Suprapubic skin (tissue), 4 donors: ENCODE measurements around the gene SOX12. TPM values are rescaled to one million over a fixed set of nuclear protein-coding genes. Genes with fewer than 3 reads are reported as not detected.

Source experiments
- DNase-seq, 2 donors: peaks; one replicate each; pipeline ENCODE4 v3.0.0-alpha.2; 2019; ENCODE audit warnings: low spot score in 2 of 2
- H3K27ac ChIP-seq: fragments of 200-600 bp; sonication (generic); one replicate; pipeline ENCODE4 v1.5.1; 2019
- H3K27me3 ChIP-seq: fragments of 200-600 bp; sonication (generic); one replicate; pipeline ENCODE4 v1.5.1; 2019
- H3K36me3 ChIP-seq: fragments of 200-600 bp; sonication (generic); one replicate; pipeline ENCODE4 v1.5.1; 2019
- H3K4me1 ChIP-seq: fragments of 200-600 bp; sonication (generic); one replicate; pipeline ENCODE4 v1.5.1; 2019
- H3K4me3 ChIP-seq: fragments of 200-600 bp; sonication (generic); one replicate; pipeline ENCODE4 v1.5.1; 2019; ENCODE audit warnings: mild to moderate bottlenecking
- H3K9me3 ChIP-seq: fragments of 200-600 bp; sonication (generic); one replicate; pipeline ENCODE4 v1.5.1; 2019
- EP300 ChIP-seq: sonication (generic); formaldehyde crosslinking; IDR thresholded peaks from one replicate; pipeline ENCODE4 v1.6.1; 2017; ENCODE audit warnings: antibody characterized with exemption
- POLR2A ChIP-seq, 2 donors: fragments of 450-650 bp; IDR thresholded peaks; one replicate each; pipeline ENCODE4 v1.6.1; 2017; ENCODE audit warnings: antibody characterized with exemption in 2 of 2, mild to moderate bottlenecking in 2 of 2, moderate library complexity in 2 of 2
- POLR2AphosphoS5 ChIP-seq, 3 donors: sonication (generic); formaldehyde crosslinking; IDR thresholded peaks; one replicate each; pipeline ENCODE4 v1.6.1; 2017; ENCODE audit warnings: antibody characterized with exemption in 3 of 3
- WGBS: methylation state at CpG from one replicate; pipeline ENCODE4 v1.1.5; 2018; 5-methylcytosine and 5-hydroxymethylcytosine counted together
- total RNA-seq, 4 donors: library from RNA; depleted of rRNA; stranded (reverse); fragments of >200 nt; gene quantifications; one replicate each; pipeline ENCODE4 v1.1.0, GENCODE V29; 2016
- TF ChIP-seq, protein P1 (sequence below), 2 donors: fragments of 200-600 bp in 1 of 2; fragments of 450-650 bp in 1 of 2; sonication (generic) in 1 of 2; IDR thresholded peaks; one replicate each; pipeline ENCODE4 v1.5.1; 2016 to 2019; ENCODE audit warnings: antibody characterized with exemption in 2 of 2, mild to moderate bottlenecking in 1 of 2, moderate library complexity in 1 of 2

Gene SOX12
- total RNA-seq, 4 donors from 2014 or later = 5.4 to 6.5 (median 5.9) TPM

DNA sequence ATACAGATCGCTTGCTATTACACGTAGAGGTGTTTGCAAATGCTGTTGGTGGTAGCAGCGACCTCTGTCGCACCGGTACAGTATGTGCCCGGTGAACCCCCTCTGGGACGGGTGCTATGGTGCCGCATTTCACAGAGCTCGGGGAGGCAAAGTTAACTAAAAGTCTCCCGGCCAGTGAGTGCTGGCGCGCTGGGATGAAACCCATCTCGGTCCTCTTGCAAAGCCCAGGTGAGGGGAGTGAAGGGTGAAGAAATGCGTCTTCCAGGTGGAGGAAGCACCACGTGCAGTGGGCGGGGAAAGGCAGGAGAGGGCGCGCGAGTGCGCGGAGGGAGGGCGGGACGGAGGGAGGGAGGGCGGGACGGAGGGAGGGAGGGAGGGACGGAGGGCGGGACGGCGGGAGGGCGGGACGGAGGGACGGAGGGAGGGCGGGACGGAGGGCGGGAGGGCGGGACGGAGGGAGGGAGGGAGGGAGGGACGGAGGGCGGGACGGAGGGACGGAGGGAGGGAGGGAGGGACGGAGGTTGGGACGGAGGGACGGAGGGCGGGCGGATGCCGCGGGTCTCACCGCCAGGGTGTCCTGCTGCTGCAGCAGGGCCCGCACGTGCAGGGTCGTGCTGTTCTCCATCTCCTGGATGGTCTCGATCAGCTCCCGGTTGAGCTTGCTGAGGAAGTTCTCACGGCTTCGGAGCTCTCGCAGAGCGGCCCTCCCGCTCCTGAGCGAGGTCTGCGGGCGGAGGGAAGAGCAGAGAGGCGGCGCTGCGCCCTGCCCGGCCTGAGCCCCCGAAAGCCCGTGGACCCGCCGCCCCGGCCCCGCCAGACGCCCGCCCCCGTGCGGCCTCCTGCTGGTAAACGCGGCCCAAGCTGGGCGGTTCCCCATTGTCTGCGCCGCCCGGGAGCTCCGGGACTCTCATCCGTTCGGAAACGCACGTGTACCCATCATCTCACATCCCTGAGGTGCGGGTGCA is 46.5 kb upstream of the SOX12 start:
- Histone ChIP-seq H3K27ac (no peak overlapping the region), H3K27me3 (no peaks in the 10 kb centered on the region), H3K36me3 (peaks cover 20% of the 10 kb centered on the region), H3K4me1 (no peaks in the 10 kb centered on the region), H3K4me3 (peak overlapping the region; percentile 15), H3K9me3 (no peaks in the 10 kb centered on the region)
- DNase-seq = peak in 1 of 2 donors; percentile 64
- TF ChIP-seq POLR2A (IDR thresholded peaks at IDR 0.05) (no peak), EP300 (no peak), POLR2AphosphoS5 (IDR thresholded peaks at IDR 0.05) (no peak)
- TF ChIP-seq, protein P1, sequence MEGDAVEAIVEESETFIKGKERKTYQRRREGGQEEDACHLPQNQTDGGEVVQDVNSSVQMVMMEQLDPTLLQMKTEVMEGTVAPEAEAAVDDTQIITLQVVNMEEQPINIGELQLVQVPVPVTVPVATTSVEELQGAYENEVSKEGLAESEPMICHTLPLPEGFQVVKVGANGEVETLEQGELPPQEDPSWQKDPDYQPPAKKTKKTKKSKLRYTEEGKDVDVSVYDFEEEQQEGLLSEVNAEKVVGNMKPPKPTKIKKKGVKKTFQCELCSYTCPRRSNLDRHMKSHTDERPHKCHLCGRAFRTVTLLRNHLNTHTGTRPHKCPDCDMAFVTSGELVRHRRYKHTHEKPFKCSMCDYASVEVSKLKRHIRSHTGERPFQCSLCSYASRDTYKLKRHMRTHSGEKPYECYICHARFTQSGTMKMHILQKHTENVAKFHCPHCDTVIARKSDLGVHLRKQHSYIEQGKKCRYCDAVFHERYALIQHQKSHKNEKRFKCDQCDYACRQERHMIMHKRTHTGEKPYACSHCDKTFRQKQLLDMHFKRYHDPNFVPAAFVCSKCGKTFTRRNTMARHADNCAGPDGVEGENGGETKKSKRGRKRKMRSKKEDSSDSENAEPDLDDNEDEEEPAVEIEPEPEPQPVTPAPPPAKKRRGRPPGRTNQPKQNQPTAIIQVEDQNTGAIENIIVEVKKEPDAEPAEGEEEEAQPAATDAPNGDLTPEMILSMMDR (IDR thresholded peaks at IDR 0.05) = no peak
- 92% methylated on average over 50 of the region's 88 CpGs for WGBS

DNA sequence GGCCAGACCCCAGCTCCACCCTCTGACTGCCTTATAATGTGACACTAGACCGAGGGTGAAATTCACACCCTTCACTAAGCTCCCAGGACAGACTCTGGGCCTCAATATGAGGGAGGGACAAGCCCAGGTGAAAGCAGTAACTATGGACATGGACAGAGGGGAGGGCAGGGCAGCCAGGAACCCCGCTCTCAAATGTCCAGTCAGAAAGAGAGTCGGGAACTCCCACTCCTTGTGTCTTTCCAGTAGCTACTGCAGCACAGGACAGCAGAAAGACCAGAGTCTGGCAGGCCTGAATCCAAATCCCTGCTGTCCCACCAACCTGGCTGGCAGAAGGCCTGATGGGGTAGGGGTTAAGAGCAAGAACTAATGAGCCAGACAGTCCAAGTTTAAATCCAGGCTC is 41.2 kb upstream of the SOX12 start:
- no peaks in the 10 kb centered on the region for H3K9me3 ChIP-seq
- H3K27ac ChIP-seq = no peak overlapping the region
- no peaks in the 10 kb centered on the region for H3K4me1 ChIP-seq
- 77% methylated on average over 3 of the region's 3 CpGs for WGBS
- no peak overlapping the region for H3K4me3 ChIP-seq
- no peak for TF ChIP-seq POLR2AphosphoS5 (IDR thresholded peaks at IDR 0.05)
- TF ChIP-seq POLR2A (IDR thresholded peaks at IDR 0.05) = no peak
- no peak for TF ChIP-seq EP300
- TF ChIP-seq, protein P1 (IDR thresholded peaks at IDR 0.05) = no peak
- DNase-seq = peak in 1 of 2 donors; percentile 28
- H3K36me3 ChIP-seq = peaks cover 5% of the 10 kb centered on the region
- no peaks in the 10 kb centered on the region for H3K27me3 ChIP-seq

DNA sequence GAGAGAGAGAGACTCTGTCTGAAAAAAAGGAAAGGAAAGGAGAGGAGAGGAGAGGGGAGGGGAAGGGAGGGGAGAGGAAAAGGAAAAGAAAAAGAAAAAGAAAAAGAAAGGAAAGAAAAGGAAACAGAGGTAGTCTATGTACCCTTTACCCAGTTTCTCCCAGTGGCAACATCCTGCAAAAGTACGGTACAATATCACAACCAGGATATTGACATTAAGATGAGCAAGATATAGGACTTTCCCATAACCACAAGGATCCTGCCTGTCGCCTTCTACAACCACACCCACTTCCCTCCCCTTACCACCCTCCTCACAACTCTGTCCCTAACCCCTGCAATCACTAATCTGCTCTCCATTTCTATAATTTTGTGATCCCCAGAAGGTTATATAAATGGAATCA is 38.8 kb upstream of the SOX12 start:
- peak in 1 of 2 donors; percentile 4 for DNase-seq
- TF ChIP-seq, protein P1 (IDR thresholded peaks at IDR 0.05) = no peak
- TF ChIP-seq EP300 = no peak
- no peak for TF ChIP-seq POLR2A (IDR thresholded peaks at IDR 0.05)
- no peak for TF ChIP-seq POLR2AphosphoS5 (IDR thresholded peaks at IDR 0.05)
- H3K36me3 ChIP-seq = peaks cover 3% of the 10 kb centered on the region
- H3K9me3 ChIP-seq = no peaks in the 10 kb centered on the region
- WGBS = 71% methylated on average over 2 of the region's 2 CpGs
- H3K4me3 ChIP-seq = no peak overlapping the region
- H3K27ac ChIP-seq = no peak overlapping the region
- no peaks in the 10 kb centered on the region for H3K27me3 ChIP-seq
- peaks cover 13% of the 10 kb centered on the region for H3K4me1 ChIP-seq

DNA sequence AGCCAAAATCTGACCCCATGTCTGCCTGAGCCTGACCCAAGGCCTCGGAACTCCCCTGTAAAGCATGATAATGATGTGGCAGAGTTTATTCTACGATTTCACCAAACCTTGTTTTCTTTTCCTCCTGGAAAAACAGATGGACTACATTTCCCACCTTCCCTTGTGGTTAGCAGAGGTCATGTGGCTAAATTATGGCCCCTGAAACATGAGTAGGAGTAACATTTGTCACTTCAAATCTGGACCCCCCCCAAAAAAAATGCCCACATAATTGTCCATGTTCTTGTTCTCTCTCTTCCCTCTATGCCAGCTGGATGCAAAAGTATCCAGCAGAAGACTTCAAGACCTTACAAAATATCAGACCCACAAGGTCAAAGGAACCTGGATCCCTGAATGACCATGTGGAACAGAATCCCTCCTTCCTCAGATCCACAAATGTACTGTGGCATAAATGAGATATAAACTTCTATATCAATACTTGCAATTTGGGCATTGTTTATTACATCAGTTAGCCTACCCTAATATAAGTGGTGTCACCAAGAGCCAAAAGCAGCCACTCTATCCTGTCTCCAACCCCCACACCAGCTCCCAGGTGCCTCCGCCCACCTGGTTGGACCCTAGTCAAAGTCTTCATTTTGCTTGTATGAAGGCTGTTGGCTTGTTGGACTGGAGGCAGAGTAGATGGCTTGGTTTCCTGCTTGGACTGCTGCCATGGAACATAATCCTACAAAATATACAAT is 36.2 kb upstream of the SOX12 start:
- Histone ChIP-seq H3K4me1 (peaks cover 13% of the 10 kb centered on the region), H3K4me3 (no peak overlapping the region), H3K27me3 (no peaks in the 10 kb centered on the region), H3K9me3 (no peaks in the 10 kb centered on the region), H3K36me3 (no peaks in the 10 kb centered on the region), H3K27ac (no peak overlapping the region)
- WGBS = 88% methylated on average over 3 of the region's 3 CpGs
- no peak for DNase-seq
- TF ChIP-seq POLR2AphosphoS5 (IDR thresholded peaks at IDR 0.05) (no peak), POLR2A (IDR thresholded peaks at IDR 0.05) (no peak), EP300 (no peak)
- TF ChIP-seq, protein P1 (IDR thresholded peaks at IDR 0.05) = no peak

DNA sequence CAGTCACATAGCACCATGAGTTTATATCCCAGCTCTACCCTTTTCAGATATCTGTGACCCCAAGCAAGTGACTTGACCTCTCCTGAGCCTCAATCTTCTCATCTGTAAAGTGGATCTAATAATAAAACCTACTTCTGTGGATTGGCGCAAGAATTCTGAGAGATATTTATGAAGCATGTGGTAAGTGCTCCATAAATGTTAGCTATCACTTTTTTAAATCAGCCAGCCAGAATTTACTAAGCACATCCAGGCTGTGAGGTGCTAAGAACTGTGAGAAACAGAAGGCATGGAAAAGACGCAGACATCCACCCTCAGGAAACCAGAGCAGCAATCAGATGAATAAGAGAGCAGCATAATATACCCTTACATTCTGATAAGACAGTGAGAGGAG is 35.7 kb upstream of the SOX12 start:
- Histone ChIP-seq H3K27ac (peak overlapping the region; percentile 72), H3K4me3 (peak overlapping the region; percentile 61), H3K4me1 (peaks cover 13% of the 10 kb centered on the region), H3K27me3 (no peaks in the 10 kb centered on the region), H3K9me3 (no peaks in the 10 kb centered on the region), H3K36me3 (no peaks in the 10 kb centered on the region)
- TF ChIP-seq, protein P1 (IDR thresholded peaks at IDR 0.05) = no peak
- TF ChIP-seq POLR2AphosphoS5 (IDR thresholded peaks at IDR 0.05) (no peak), EP300 (no peak), POLR2A (IDR thresholded peaks at IDR 0.05) (no peak)
- no peak for DNase-seq
- WGBS = 49% methylated on average over 2 of the region's 2 CpGs
